GM13976 (cell line): ENCODE data around the gene PIP4P1.

Source experiments
- DNase-seq: peaks from one replicate; pipeline ENCODE4 v3.0.0; 2012; ENCODE audit warnings: low spot score
- CTCF ChIP-seq: IDR thresholded peaks from 2 replicates; pipeline ENCODE4 v1.5.1; 2012; ENCODE audit warnings: borderline replicate concordance, mild to moderate bottlenecking; ENCODE audit not compliant: insufficient read depth; ENCODE audit errors: extremely low read depth, missing control alignments, control extremely low read depth
- in situ Hi-C: fragments of 300-500 bp; cut with MboI; formaldehyde crosslinking; loops from one replicate; pipeline ENCODE4 v1.12.0; 2022; ENCODE audit warnings: low sequenced_read_pairs, mixed read lengths, inconsistent platforms; ENCODE audit not compliant: unreplicated experiment

The PIP4P1 gene

DNA sequence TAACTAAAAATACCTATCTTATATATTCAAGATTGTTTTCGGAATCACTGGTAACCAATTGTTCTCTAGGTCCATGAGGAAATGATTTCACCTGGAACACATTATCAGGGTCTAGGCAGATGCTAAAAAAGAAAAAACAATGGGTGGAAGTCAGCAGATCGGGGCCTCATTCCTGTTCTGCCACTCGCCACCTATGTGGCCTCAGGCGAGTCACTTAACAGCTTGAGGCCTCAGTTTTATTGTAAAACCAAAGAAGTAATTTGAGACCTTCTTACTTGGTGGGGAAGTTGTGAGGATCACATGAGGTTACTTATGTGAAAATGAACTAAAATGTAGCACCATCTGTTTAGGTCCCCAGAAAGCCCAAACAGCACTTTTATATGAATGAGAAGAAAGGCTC, 37.9 kb upstream of the PIP4P1 start:
- in situ Hi-C loops, result no loop called here
- DNase-seq, result no peak
- no peak for TF ChIP-seq CTCF

GRCh38 chr14:20498622-20499021, 37.4 kb upstream of the PIP4P1 start:
- no peak for TF ChIP-seq CTCF
- in situ Hi-C loops, result no loop called here
- DNase-seq, result no peak

DNA sequence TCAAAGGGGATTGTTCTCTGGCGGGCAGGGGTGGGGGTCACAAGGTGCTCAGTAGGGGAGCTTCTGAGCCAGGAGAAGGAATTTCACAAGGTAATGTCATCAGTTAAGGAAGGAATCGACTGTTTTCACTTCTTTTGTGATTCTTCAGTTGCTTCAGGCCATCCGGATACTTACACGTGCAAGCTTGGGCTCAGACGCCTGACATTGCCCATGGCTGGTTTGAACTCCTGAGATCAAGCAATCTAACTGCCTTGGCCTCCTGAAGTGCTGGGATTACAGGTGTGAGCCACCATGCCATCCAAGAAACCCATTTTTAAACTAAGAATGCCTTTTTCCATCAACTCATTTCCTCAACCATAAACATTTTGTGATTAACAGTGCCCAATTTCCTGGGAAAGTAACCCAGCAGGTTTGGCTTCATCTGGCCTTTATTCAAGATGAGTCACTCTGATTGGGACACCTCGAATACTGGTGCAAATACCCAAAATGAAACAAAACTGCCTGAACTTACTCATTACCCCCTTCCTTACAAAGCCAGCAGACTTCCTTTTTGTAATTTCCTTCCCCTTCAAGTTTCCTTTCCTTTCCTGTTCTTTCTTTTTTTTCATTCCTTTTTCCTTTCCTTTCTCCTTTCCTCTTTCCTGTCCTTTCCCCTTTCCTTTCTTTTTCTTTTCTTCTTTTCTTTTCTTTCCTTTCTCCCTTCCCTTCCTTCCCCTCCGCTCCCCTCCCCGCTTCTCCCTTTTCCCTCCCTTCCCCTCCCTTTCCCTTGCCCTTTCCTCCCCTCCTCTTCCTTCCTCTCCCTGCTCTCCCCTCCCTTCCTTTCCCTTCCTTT, 33.9 kb upstream of the PIP4P1 start:
- in situ Hi-C loops, result no loop called here
- DNase-seq, result no peak
- no peak for TF ChIP-seq CTCF

DNA sequence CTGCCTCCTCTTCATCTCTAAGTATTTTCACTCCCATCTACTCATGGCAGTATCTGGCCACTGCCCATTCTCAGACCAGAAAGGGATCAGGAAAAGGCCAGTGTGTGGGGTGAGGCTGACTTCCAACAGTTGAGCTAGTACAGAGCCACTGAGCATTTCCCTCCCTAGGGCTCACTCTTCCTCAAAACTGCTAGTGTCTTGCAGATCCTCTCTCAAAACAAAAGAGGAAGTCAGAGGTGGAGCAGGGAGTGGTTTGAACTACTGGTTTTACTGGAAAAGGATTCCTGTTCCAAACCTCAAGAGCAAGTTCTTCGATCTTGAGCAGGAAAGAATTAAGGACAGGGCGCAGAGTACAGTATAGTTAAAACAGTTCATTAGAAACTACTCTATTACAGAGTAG, 32.4 kb upstream of the PIP4P1 start:
- no peak for DNase-seq
- in situ Hi-C loops, result no loop called here
- no peak for TF ChIP-seq CTCF

- no peak for DNase-seq
- no peak for TF ChIP-seq CTCF
- in situ Hi-C loops, result no loop called here
Observed at GRCh38 chr14:20492486-20492885, 31.3 kb upstream of the PIP4P1 start.

- no peak for TF ChIP-seq CTCF
- in situ Hi-C loops, result no loop called here
- no peak for DNase-seq
Observed at GRCh38 chr14:20490563-20490962, 29.3 kb upstream of the PIP4P1 start.
